Mammary microvascular endothelial cell (primary cell): Measurements from ENCODE around the gene PDGFB. TPM values are rescaled to one million over a fixed set of nuclear protein-coding genes. Genes with fewer than 3 reads are reported as not detected.

Experiments used
- total RNA-seq: library from RNA; depleted of rRNA; stranded (reverse); fragments of >200 nt; gene quantifications from 2 replicates; pipeline ENCODE4 v1.2.3, GENCODE V29; 2015

The PDGFB gene
- total RNA-seq = 172 and 190 TPM in 2 replicates

GRCh38 chr22:39244496-39245129, at the start of gene PDGFB:
Gene PDGFB (minus strand): TSS chr22:39244982. CDS start chr22:39243963, 1,019 bp downstream.

Other genes starting within 250 kb of the PDGFB start
- gene APOBEC3C, start 230.7 kb downstream of the PDGFB start, total RNA-seq = 8.4 and 8.6 TPM in 2 replicates
- 2.4 TPM in 2 replicates for gene APOBEC3D, start 223.9 kb downstream of the PDGFB start, total RNA-seq
- 6.9 and 10.6 TPM in 2 replicates for gene APOBEC3F, start 204.1 kb downstream of the PDGFB start, total RNA-seq
- 9.7 and 11.9 TPM in 2 replicates for gene APOBEC3G, start 167.7 kb downstream of the PDGFB start, total RNA-seq
- gene APOBEC3H, start 147.7 kb downstream of the PDGFB start, total RNA-seq = 0.20 and 7.1 TPM in 2 replicates
- gene CBX7, start 92.3 kb downstream of the PDGFB start, total RNA-seq = 1.6 and 2.1 TPM in 2 replicates
- 1,508 and 1,636 TPM in 2 replicates for gene RPL3, start 74.6 kb upstream of the PDGFB start, total RNA-seq
- 0.54 and 0.67 TPM in 2 replicates for gene SYNGR1, start 105.0 kb upstream of the PDGFB start, total RNA-seq
- gene TAB1, start 154.8 kb upstream of the PDGFB start, total RNA-seq = 14.8 and 22.2 TPM in 2 replicates
- not detected in 2 replicates for gene MGAT3, start 212.0 kb upstream of the PDGFB start, total RNA-seq